Lung (tissue), 12 donors: ENCODE results near the gene MTSS2. TPM values are rescaled to one million over a fixed set of nuclear protein-coding genes. Genes with fewer than 3 reads are reported as not detected.

Experiments
- ATAC-seq: fragments of 200-7000 bp; cut with Tn5 transposase; one replicate; pipeline ENCODE4 v1.9.1; 2020; ENCODE audit warnings: moderate number of reproducible peaks; ENCODE audit not compliant: insufficient read depth, low FRiP score
- DNase-seq, 3 donors: peaks; one replicate each; pipeline ENCODE4 v3.0.0-alpha.2; 2013 to 2017
- H3K27ac ChIP-seq, 2 donors: one replicate each; pipeline ENCODE4 v1.5.1; 2013; ENCODE audit warnings: mild to moderate bottlenecking in 2 of 2, moderate library complexity in 2 of 2, control low read depth in 1 of 2, inconsistent platforms in 1 of 2, low read depth in 1 of 2, low read length in 1 of 2
- H3K27me3 ChIP-seq, 3 donors: one replicate each; pipeline ENCODE4 v1.5.1; 2013; ENCODE audit warnings: low read length in 2 of 3; ENCODE audit not compliant: control insufficient read depth in 3 of 3, insufficient read depth in 3 of 3
- H3K36me3 ChIP-seq, 4 donors: one replicate each; pipeline ENCODE4 v1.5.1; 2013; ENCODE audit warnings: low read length in 4 of 4, mild to moderate bottlenecking in 1 of 4, moderate library complexity in 1 of 4; ENCODE audit not compliant: control insufficient read depth in 4 of 4, insufficient read depth in 4 of 4
- H3K4me1 ChIP-seq, 5 donors: one replicate each; pipeline ENCODE4 v1.5.1; 2013; ENCODE audit warnings: low read length in 5 of 5, mild to moderate bottlenecking in 2 of 5, moderate library complexity in 1 of 5; ENCODE audit not compliant: control insufficient read depth in 5 of 5, insufficient read depth in 5 of 5
- H3K4me3 ChIP-seq: one replicate; pipeline ENCODE4 v1.5.1; 2013; ENCODE audit warnings: mild to moderate bottlenecking, control low read depth, moderate library complexity
- H3K9ac ChIP-seq, 2 donors: one replicate each; pipeline ENCODE4 v1.5.1; 2013; ENCODE audit warnings: low read length in 2 of 2, control low read depth in 1 of 2; ENCODE audit not compliant: insufficient read depth in 1 of 2
- H3K9me3 ChIP-seq, 4 donors: one replicate each; pipeline ENCODE4 v1.5.1; 2013; ENCODE audit warnings: low read length in 3 of 4, mild to moderate bottlenecking in 1 of 4, moderate library complexity in 1 of 4; ENCODE audit not compliant: control insufficient read depth in 4 of 4, insufficient read depth in 3 of 4
- WGBS, 2 donors: extraction: QIAGEN DNeasy Blood & Tissue Kit; methylation state at CpG; one replicate each; pipeline ENCODE4 v1.1.7; 2013; 5-methylcytosine and 5-hydroxymethylcytosine counted together
- polyA plus RNA-seq, 2 donors: library from polyadenylated mRNA; stranded (reverse); fragments of 200-250 nt; gene quantifications; one replicate each; pipeline ENCODE4 v1.2.1, GENCODE V29; 2013
- total RNA-seq, 2 donors: library from RNA; depleted of rRNA in 1 of 2; stranded (reverse); fragments of >200 nt in 1 of 2; gene quantifications; one replicate each; pipeline ENCODE4 v1.2.1, GENCODE V29; 2014 to 2021
- TF ChIP-seq, protein P1 (sequence below): IDR thresholded peaks from 2 replicates; pipeline ENCODE4 v1.5.1; 2012; ENCODE audit warnings: mild to moderate bottlenecking; ENCODE audit errors: control extremely low read depth, extremely low read depth
- donor health status: control.
- donor health status: control.
- donor health status: Bipolar disorder and iron deficiency.
- donor health status: healthy.
- donor health status: DM: yes; HTN: yes; CAD: no.

The MTSS2 gene
- total and polyA plus RNA-seq, 4 donors = 40.6 to 91.3 (median 73.3) TPM

DNA sequence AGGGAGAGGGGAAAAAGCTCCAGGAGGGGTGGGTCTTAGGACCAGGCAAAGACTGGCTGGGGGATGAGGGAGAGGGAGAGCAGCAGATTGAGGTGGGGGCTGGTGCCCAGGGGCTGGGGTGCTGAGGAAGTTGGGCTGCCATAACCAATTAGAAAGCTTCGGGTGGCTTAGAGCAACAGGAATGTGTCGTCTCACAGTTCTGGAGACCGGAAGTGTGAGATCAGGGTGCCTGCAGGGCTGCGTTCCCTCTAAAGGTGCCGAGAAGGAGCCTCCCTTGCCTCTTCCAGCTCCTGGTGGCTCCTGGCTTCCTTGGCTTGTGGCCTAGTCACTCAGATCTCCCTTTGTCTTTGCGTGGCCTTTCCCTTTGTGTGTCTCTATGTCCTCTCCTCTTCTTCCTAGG, 37.2 kb downstream of the MTSS2 start:
- H3K4me1 ChIP-seq = peaks cover 0 to 6% (median 0%) of the 10 kb centered on the region in 5 donors
- no peak overlapping the region for H3K4me3 ChIP-seq
- no peak for ATAC-seq
- H3K27me3 ChIP-seq = no peaks in the 10 kb centered on the region
- no peaks in the 10 kb centered on the region for H3K36me3 ChIP-seq
- no peak overlapping the region for H3K9ac ChIP-seq
- TF ChIP-seq, protein P1, sequence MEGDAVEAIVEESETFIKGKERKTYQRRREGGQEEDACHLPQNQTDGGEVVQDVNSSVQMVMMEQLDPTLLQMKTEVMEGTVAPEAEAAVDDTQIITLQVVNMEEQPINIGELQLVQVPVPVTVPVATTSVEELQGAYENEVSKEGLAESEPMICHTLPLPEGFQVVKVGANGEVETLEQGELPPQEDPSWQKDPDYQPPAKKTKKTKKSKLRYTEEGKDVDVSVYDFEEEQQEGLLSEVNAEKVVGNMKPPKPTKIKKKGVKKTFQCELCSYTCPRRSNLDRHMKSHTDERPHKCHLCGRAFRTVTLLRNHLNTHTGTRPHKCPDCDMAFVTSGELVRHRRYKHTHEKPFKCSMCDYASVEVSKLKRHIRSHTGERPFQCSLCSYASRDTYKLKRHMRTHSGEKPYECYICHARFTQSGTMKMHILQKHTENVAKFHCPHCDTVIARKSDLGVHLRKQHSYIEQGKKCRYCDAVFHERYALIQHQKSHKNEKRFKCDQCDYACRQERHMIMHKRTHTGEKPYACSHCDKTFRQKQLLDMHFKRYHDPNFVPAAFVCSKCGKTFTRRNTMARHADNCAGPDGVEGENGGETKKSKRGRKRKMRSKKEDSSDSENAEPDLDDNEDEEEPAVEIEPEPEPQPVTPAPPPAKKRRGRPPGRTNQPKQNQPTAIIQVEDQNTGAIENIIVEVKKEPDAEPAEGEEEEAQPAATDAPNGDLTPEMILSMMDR = no peak
- DNase-seq = no peak
- no peak overlapping the region for H3K27ac ChIP-seq
- 87% methylated on average over 6 of the region's 6 CpGs for WGBS, 2 donors
- H3K9me3 ChIP-seq = peaks cover 0 to 1% (median 0%) of the 10 kb centered on the region in 4 donors

DNA sequence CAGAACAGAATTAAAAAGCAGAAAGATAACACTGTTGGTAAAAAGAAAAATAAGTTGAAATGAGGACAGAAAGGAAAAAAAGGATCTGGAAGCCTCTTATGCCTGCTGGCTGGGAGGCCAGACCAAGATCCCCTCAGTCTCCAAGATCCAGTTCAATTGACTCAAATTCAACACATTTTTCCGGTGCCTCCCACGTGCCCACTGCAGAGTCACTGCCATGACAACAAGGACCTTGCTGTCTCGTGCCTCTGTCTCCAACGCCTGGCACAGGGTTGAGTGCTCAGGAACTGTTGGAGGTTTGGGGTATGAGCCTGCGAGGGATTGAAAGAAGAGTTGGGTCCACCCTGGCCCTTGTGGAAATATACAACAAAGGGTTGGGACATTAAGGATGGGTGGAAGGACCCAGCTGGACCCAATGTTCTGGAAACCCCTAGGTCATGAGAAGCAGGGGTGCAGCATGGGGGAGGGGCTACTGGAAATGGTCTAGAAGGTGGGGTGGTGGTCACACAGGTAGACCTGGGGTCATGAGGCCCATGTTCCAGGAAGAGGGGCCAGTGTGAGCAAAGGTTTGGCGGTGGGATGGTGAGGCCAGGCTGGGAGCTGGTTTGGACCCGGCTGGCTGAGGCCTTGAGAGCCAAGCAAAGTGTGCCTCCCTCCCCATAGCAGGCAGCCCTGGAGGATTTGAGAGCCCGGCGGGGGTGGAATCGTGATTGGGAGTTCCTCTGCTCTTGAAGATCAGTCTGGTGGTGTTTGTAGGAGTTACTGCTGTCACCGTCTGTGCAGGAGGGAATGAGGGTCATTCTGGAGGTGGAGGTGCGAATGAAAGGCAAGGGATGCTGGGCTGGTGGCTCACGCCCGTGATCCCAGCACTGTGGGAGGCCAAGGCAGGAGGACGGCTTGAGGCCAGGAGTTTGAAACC, 38.2 kb downstream of the MTSS2 start:
- Histone ChIP-seq H3K9me3 (peaks cover 0 to 1% (median 0%) of the 10 kb centered on the region in 4 donors), H3K9ac (no peak overlapping the region), H3K4me1 (peaks cover 0 to 6% (median 0%) of the 10 kb centered on the region in 5 donors), H3K27me3 (no peaks in the 10 kb centered on the region), H3K4me3 (no peak overlapping the region), H3K27ac (no peak overlapping the region), H3K36me3 (no peaks in the 10 kb centered on the region)
- DNase-seq (no peak), ATAC-seq (no peak)
- 87 to 90% methylated on average over 15 of the region's 15 CpGs for WGBS, 2 donors
- TF ChIP-seq, protein P1 = no peak

DNA sequence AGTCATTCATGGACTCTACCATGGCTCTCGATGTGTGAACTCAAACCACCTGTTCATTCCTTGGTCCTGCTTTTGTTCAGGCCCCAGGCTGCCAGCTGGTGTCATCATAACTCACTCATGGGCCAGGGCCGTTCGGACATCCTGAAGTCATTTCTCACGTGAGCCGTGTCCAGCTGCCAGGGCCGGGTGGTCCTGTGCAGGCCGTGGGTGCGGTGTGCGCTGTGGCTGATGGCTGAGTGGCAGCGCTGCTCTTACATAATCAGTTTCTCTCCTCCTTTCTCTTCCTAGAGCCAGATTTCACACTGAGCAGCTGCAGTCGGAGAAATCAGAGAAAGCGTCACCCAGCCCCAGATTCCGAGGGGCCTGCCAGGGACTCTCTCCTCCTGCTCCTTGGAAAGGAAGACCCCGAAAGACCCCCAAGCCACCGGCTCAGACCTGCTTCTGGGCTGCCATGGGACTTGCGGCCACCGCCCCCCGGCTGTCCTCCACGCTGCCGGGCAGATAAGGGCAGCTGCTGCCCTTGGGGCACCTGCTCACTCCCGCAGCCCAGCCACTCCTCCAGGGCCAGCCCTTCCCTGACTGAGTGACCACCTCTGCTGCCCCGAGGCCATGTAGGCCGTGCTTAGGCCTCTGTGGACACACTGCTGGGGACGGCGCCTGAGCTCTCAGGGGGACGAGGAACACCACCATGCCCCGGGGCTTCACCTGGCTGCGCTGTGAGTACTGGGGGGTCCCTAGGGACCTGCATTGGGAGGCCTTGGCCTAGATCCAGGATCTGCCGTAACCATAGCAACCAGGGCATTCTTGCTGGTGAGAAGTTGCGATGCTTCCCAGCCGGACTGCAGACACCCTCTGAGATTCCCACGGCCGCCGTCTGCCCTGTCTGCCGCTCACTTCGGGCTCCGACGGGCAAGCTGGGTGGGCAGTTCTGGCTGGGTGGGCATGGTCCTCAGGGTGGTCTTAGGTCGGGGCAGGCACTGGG, 39.3 kb downstream of the MTSS2 start, which contains the start of gene IL34:
IL34 (plus strand) TSS at position 300 of the 982 bp plus-strand sequence; CDS start at position 689, 389 bp downstream.
- DNase-seq (peak; percentile 30 to 35 (median 33)), ATAC-seq (no peak)
- Histone ChIP-seq H3K9ac (no peak within 1 kb of the TSS), H3K36me3 (no peaks in the 10 kb centered on the region), H3K27ac (no peak within 1 kb of the TSS), H3K9me3 (peaks cover 0 to 1% (median 0%) of the 10 kb centered on the region in 4 donors), H3K4me3 (no peak within 1 kb of the TSS), H3K4me1 (peaks cover 0 to 6% (median 0%) of the 10 kb centered on the region in 5 donors), H3K27me3 (no peaks in the 10 kb centered on the region)
- WGBS, 2 donors = 76 to 86% methylated on average over 39 of the region's 39 CpGs
- TF ChIP-seq, protein P1 = no peak
